ENCODE data around the gene USP28. TPM values are rescaled to one million over a fixed set of nuclear protein-coding genes. Genes with fewer than 3 reads are reported as not detected.

The USP28 gene
- total RNA-seq, 1 donor from 2014 or later: 113 TPM

DNA sequence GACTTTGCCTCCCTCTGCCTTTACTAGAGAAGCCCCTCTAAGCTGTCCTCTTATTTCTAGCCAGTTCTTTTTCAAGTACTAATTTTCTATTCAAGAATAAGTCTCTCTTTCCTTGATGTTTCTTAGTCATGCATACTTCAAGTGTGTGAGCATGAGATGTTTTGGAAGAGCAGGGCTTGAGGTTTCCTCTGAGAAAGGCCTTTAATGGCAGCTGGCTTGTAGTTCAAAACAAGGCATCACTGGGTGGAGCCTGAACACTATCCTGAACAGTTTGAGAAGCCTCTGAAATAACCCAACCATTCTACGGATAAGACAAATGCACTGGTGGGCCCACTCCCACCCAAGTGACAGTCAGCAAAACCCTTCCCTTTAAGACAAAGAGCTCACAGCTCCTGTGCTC is 58.2 kb downstream of the USP28 start:
- intact Hi-C loops (cut with micrococcal nuclease): no loop called here
- DNase-seq: no peak
- Histone ChIP-seq H3K4me1 (peaks cover 13% of the 10 kb centered on the region), H3K4me3 (no peak overlapping the region), H3K36me3 (peaks cover 90% of the 10 kb centered on the region), H3K27me3 (ENCODE audit: low read depth) (no peaks in the 10 kb centered on the region), H3K9me3 (replicated peaks) (no peaks in the 10 kb centered on the region), H3K27ac (replicated peaks) (no peak overlapping the region)
- TF ChIP-seq, protein P1, sequence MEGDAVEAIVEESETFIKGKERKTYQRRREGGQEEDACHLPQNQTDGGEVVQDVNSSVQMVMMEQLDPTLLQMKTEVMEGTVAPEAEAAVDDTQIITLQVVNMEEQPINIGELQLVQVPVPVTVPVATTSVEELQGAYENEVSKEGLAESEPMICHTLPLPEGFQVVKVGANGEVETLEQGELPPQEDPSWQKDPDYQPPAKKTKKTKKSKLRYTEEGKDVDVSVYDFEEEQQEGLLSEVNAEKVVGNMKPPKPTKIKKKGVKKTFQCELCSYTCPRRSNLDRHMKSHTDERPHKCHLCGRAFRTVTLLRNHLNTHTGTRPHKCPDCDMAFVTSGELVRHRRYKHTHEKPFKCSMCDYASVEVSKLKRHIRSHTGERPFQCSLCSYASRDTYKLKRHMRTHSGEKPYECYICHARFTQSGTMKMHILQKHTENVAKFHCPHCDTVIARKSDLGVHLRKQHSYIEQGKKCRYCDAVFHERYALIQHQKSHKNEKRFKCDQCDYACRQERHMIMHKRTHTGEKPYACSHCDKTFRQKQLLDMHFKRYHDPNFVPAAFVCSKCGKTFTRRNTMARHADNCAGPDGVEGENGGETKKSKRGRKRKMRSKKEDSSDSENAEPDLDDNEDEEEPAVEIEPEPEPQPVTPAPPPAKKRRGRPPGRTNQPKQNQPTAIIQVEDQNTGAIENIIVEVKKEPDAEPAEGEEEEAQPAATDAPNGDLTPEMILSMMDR (IDR thresholded peaks at IDR 0.05; ENCODE audit: borderline replicate concordance): no peak

DNA sequence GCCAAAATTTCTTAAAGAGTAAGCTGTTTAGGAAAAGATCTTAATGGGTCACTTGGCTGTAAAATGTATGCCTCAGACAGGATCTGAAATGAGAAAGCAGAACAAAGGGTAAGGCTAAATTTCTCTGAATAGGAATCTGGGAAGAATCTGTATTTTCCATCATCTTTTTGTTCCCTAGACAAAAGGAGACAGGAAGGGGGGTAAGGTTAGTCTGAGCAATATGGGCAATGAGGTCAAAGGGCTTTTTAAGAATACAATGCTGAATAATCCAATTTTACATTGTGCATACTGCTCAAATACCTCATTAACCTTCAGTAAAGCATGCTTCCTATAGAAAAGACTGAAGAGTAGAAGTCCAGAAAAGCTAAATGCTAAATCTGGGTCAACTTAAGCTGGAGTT is 61.2 kb downstream of the USP28 start:
- Histone ChIP-seq H3K27ac (replicated peaks) (no peak overlapping the region), H3K9me3 (replicated peaks) (no peaks in the 10 kb centered on the region), H3K4me1 (peaks cover 13% of the 10 kb centered on the region), H3K27me3 (ENCODE audit: low read depth) (no peaks in the 10 kb centered on the region), H3K36me3 (peaks cover 89% of the 10 kb centered on the region), H3K4me3 (no peak overlapping the region)
- no peak for DNase-seq
- intact Hi-C loops (cut with micrococcal nuclease): no loop called here
- TF ChIP-seq, protein P1 (IDR thresholded peaks at IDR 0.05; ENCODE audit: borderline replicate concordance): no peak

DNA sequence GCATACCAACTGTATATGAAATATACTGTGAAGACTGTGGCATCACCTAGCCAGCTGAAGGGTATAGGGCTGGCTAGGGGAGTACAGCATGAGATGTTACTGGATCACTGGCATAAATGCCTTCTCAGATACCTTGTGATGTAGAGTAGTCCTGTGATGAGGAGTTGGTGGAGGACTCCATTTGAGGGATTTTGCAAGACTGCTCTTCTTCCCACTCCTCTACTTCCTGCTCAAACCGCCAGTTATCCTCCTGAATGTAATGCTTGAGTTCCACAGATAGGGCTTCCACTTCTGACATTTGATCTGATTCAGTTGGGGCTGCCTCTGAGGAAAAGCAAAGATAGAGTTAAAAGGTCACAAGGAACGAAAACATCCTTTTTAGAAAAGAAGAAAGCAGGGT is 66.4 kb downstream of the USP28 start:
- no peak for DNase-seq
- Histone ChIP-seq H3K9me3 (replicated peaks) (no peaks in the 10 kb centered on the region), H3K4me3 (no peak overlapping the region), H3K36me3 (peaks cover 98% of the 10 kb centered on the region), H3K27me3 (ENCODE audit: low read depth) (no peaks in the 10 kb centered on the region), H3K4me1 (peaks cover 13% of the 10 kb centered on the region), H3K27ac (replicated peaks) (no peak overlapping the region)
- TF ChIP-seq, protein P1 (IDR thresholded peaks at IDR 0.05; ENCODE audit: borderline replicate concordance): no peak
- intact Hi-C loops (cut with micrococcal nuclease): no loop called here

DNA sequence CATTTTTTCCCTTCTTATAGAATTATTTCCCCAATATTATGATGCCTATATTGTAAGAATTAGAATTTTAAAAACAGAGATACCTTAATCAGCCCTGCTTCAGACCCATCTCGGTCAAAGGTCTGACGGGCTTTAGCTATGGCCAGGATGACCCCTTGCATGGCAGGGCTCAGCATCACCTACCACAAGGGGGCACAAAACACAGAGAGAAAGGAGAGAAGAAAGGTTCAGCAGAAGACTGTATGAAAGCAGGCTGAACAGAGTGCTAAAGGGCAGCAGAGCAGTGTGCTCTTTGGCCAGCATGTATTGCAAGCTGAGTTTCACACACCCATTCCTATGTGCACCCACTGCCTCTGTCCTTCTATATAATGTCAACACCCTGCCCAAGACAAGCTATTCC is 69.0 kb downstream of the USP28 start:
- H3K27ac ChIP-seq (replicated peaks): no peak overlapping the region
- peaks cover 98% of the 10 kb centered on the region for H3K36me3 ChIP-seq
- intact Hi-C loops (cut with micrococcal nuclease): no loop called here
- no peak overlapping the region for H3K4me3 ChIP-seq
- no peaks in the 10 kb centered on the region for H3K27me3 ChIP-seq (ENCODE audit: low read depth)
- H3K9me3 ChIP-seq (replicated peaks): no peaks in the 10 kb centered on the region
- TF ChIP-seq, protein P1 (IDR thresholded peaks at IDR 0.05; ENCODE audit: borderline replicate concordance): peak; percentile 56
- H3K4me1 ChIP-seq: no peaks in the 10 kb centered on the region
- no peak for DNase-seq

DNA sequence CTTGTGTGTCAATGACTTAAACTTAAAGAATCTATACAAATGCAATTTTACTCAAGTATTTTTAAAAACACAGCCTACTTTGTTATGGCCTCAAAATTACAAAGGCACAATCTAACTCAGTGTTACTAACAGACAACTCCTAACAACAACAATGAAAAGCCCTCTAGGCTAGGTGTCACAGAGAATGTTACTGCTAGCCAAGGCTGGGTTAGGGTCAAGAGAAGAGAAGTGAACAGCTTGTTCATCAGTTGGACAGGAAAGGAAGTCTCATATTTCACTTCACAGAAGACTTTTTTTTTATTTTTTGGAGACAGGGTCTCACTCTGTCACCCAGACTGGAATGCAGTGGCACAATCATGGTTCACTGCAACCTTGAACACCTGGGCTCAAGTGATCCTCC is 69.7 kb downstream of the USP28 start:
- TF ChIP-seq, protein P1 (IDR thresholded peaks at IDR 0.05; ENCODE audit: borderline replicate concordance): no peak
- Histone ChIP-seq H3K27me3 (ENCODE audit: low read depth) (no peaks in the 10 kb centered on the region), H3K36me3 (peaks cover 98% of the 10 kb centered on the region), H3K4me3 (no peak overlapping the region), H3K27ac (replicated peaks) (no peak overlapping the region), H3K4me1 (no peaks in the 10 kb centered on the region), H3K9me3 (replicated peaks) (no peaks in the 10 kb centered on the region)
- intact Hi-C loops (cut with micrococcal nuclease): no loop called here
- no peak for DNase-seq

DNA sequence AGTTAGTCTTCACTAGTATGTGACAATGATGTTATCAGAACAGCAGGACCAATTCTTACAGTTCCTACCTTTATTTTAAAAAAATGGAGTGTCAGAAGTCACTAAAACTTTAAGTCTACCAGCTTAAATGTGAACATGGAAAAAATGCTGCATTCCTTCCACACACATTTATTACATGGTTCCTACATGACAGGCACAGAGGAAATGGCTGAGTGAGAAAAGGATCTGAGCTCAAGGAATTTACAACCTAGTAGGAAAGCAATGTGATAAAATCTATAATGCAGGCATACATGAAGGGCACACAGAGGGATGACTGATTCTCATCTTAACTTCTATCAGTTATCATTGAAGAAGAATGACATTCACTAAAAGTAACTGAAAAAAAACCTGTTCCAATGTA is 72.8 kb downstream of the USP28 start:
- Histone ChIP-seq H3K9me3 (replicated peaks) (no peaks in the 10 kb centered on the region), H3K36me3 (peaks cover 95% of the 10 kb centered on the region), H3K4me1 (no peaks in the 10 kb centered on the region), H3K27me3 (ENCODE audit: low read depth) (no peaks in the 10 kb centered on the region), H3K4me3 (no peak overlapping the region), H3K27ac (replicated peaks) (no peak overlapping the region)
- DNase-seq: no peak
- intact Hi-C loops (cut with micrococcal nuclease): no loop called here
- TF ChIP-seq, protein P1 (IDR thresholded peaks at IDR 0.05; ENCODE audit: borderline replicate concordance): no peak

Measured in left ventricle myocardium inferior (tissue), 1 donor.